Hepatocyte (in vitro differentiated cells): ENCODE results near the gene SYT10.

Experiments
- CTCF ChIP-seq: fragments of 200-600 bp; sonication (generic); IDR thresholded peaks from 2 replicates; pipeline ENCODE4 v1.5.1; 2016; ENCODE audit warnings: antibody characterized with exemption, mild to moderate bottlenecking; ENCODE audit not compliant: poor library complexity
- EZH2 ChIP-seq: fragments of 200-600 bp; sonication (generic); IDR thresholded peaks from 2 replicates; pipeline ENCODE4 v1.6.1; 2016; ENCODE audit warnings: antibody characterized with exemption, mild to moderate bottlenecking, borderline replicate concordance
- EZH2phosphoT487 ChIP-seq: fragments of 200-600 bp; sonication (generic); IDR thresholded peaks from one replicate; pipeline ENCODE4 v1.6.1; 2018; ENCODE audit warnings: antibody characterized with exemption, mild to moderate bottlenecking, low read depth, moderate library complexity; ENCODE audit not compliant: unreplicated experiment, severe bottlenecking

DNA sequence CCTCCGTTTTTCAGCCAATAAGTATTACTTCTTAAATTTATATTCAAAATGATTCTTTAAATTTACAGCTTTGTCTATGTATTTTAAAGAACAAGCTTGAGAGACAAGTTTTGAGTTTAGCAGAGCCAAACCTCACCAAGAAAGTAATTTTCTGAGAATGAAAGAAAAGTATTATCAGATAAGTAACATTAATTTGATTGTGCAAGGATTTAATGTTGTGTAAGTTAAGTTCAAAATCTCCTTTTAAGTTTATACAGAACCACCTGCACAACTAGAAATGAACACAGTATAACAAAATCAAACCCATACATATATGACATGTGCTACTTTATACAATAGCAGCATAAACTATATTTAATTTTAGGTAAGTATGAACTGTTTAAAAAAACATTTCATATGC lies 63.5 kb downstream of the SYT10 start:
- TF ChIP-seq CTCF: no peak
- TF ChIP-seq EZH2: no peak
- no peak for TF ChIP-seq EZH2phosphoT487
